H1 (cell line): ENCODE data around the gene CYP4V2. TPM values are rescaled to one million over a fixed set of nuclear protein-coding genes. Genes with fewer than 3 reads are reported as not detected.

ENCODE experiments used
- CTCF ChIA-PET: fragments of 300-600 bp; sonication (Branson Sonifier 250); formaldehyde crosslinking; loops from one replicate; lab custom pipeline; 2021; ENCODE audit not compliant: partially characterized antibody; lab: Charles Lee
- POLR2A ChIA-PET: fragments of 300-600 bp; sonication (Branson Sonifier 250); formaldehyde crosslinking; loops from one replicate; lab custom pipeline; 2021; ENCODE audit warnings: inconsistent platforms; ENCODE audit not compliant: partially characterized antibody; lab: Charles Lee
- DNase-seq, 2 experiments: peaks; one replicate each; pipeline versions ENCODE4 v3.0.0 to v3.0.0-alpha.2; 2010 to 2022; ENCODE audit warnings: low spot score in 2 of 2, low read depth in 1 of 2, mixed read lengths in 1 of 2
- FAIRE-seq: peaks from 2 replicates; lab custom pipeline; 2011; peaks lifted over from hg19 to GRCh38; lab: Jason Lieb, UNC
- H2AFZ ChIP-seq: 2 replicates; pipeline ENCODE4 v1.8.1; 2012; ENCODE audit warnings: low read length, inconsistent platforms
- H2AK5ac ChIP-seq: 2 replicates; pipeline ENCODE4 v1.6.1; 2013; ENCODE audit warnings: low read depth, low read length
- H2BK120ac ChIP-seq: replicated peaks from 2 replicates; pipeline ENCODE3; 2013; ENCODE audit warnings: low read depth, low read length, inconsistent platforms
- H2BK12ac ChIP-seq: 2 replicates; pipeline ENCODE4 v1.6.1; 2013; ENCODE audit warnings: low read depth, low read length
- H2BK15ac ChIP-seq: 2 replicates; pipeline ENCODE4 v1.6.1; 2013; ENCODE audit warnings: low read length
- H2BK20ac ChIP-seq: 2 replicates; pipeline ENCODE4 v1.6.1; 2013; ENCODE audit warnings: low read length
- H2BK5ac ChIP-seq: 2 replicates; pipeline ENCODE4 v1.6.1; 2013; ENCODE audit warnings: low read depth, low read length
- H3K14ac ChIP-seq: 2 replicates; pipeline ENCODE4 v1.6.1; 2013; ENCODE audit warnings: inconsistent platforms; ENCODE audit not compliant: insufficient read length
- H3K18ac ChIP-seq: 2 replicates; pipeline ENCODE4 v1.6.1; 2013; ENCODE audit warnings: low read length; ENCODE audit errors: extremely low read depth
- H3K23ac ChIP-seq: 2 replicates; pipeline ENCODE4 v1.6.1; 2013; ENCODE audit warnings: inconsistent platforms; ENCODE audit not compliant: insufficient read length
- H3K23me2 ChIP-seq: 2 replicates; pipeline ENCODE4 v1.6.1; 2013; ENCODE audit warnings: low read depth, low read length
- H3K27ac ChIP-seq: 2 replicates; pipeline ENCODE4 v1.6.1; 2011; ENCODE audit warnings: low read depth, low read length, inconsistent platforms
- H3K27me3 ChIP-seq, 4 experiments: replicated peaks in 1 of 4; 1 replicate in 1 of 4; 2 replicates in 3 of 4; pipeline versions ENCODE4 v1.6.1 to v1.8.1; 2011 to 2013; ENCODE audit warnings: low read length in 3 of 4, mild to moderate bottlenecking in 3 of 4, inconsistent platforms in 2 of 4, mixed read lengths in 2 of 4, moderate library complexity in 1 of 4; ENCODE audit not compliant: control insufficient read depth in 3 of 4, insufficient read depth in 3 of 4; ENCODE audit errors: extremely low read depth in 1 of 4
- H3K36me3 ChIP-seq, 4 experiments: 2 replicates each; pipeline versions ENCODE4 v1.6.1 to v1.8.1; 2011 to 2013; ENCODE audit warnings: mild to moderate bottlenecking in 4 of 4, low read length in 3 of 4, moderate library complexity in 2 of 4, control low read depth in 1 of 4, inconsistent platforms in 1 of 4; ENCODE audit not compliant: insufficient read depth in 4 of 4, control insufficient read depth in 2 of 4
- H3K4ac ChIP-seq: replicated peaks from 2 replicates; pipeline ENCODE3; 2013; ENCODE audit warnings: low read length, low read depth, mixed read lengths, inconsistent platforms; ENCODE audit not compliant: insufficient read length
- H3K4me1 ChIP-seq, 4 experiments: replicated peaks in 1 of 4; 1 replicate in 1 of 4; 2 replicates in 3 of 4; pipeline versions ENCODE4 v1.6.1 to v1.8.1; 2011 to 2013; ENCODE audit warnings: low read length in 3 of 4, inconsistent platforms in 2 of 4, mixed read lengths in 1 of 4; ENCODE audit not compliant: insufficient read depth in 4 of 4, control insufficient read depth in 3 of 4
- H3K4me2 ChIP-seq, 2 experiments: 2 replicates each; pipeline versions ENCODE4 v1.6.1 to v1.8.1; 2011 to 2013; ENCODE audit warnings: low read depth in 2 of 2, low read length in 2 of 2, control low read depth in 1 of 2, inconsistent platforms in 1 of 2, mild to moderate bottlenecking in 1 of 2; ENCODE audit not compliant: insufficient read depth in 1 of 2
- H3K4me3 ChIP-seq, 4 experiments: fragments of 200-600, 300-600 bp in 1 of 4; sonication (generic), shearing (Covaris generic), sonication (Bioruptor Twin) in 1 of 4; 2 replicates each; pipeline versions ENCODE4 v1.5.1 to v1.8.1; 2011 to 2016; ENCODE audit warnings: low read length in 4 of 4, low read depth in 3 of 4, control low read depth in 2 of 4, inconsistent platforms in 2 of 4, mild to moderate bottlenecking in 2 of 4, mixed read lengths in 1 of 4, moderate library complexity in 1 of 4; ENCODE audit not compliant: insufficient read depth in 2 of 4; ENCODE audit errors: extremely low read depth in 1 of 4
- H3K56ac ChIP-seq: replicated peaks from 2 replicates; pipeline ENCODE3; 2013; ENCODE audit warnings: low read depth, mild to moderate bottlenecking, mixed read lengths, low read length, inconsistent platforms; ENCODE audit not compliant: insufficient read length
- H3K79me1 ChIP-seq: 2 replicates; pipeline ENCODE4 v1.6.1; 2013; ENCODE audit warnings: low read depth, low read length, control low read depth
- H3K79me2 ChIP-seq, 2 experiments: 2 replicates each; pipeline versions ENCODE4 v1.6.1 to v1.8.1; 2012 to 2013; ENCODE audit warnings: low read length in 2 of 2, mild to moderate bottlenecking in 2 of 2, inconsistent platforms in 1 of 2; ENCODE audit not compliant: insufficient read depth in 2 of 2, control insufficient read depth in 1 of 2
- H3K9ac ChIP-seq, 4 experiments: replicated peaks in 1 of 4; 1 replicate in 1 of 4; 2 replicates in 3 of 4; pipeline versions ENCODE4 v1.6.1 to v1.8.1; 2011 to 2013; ENCODE audit warnings: low read depth in 3 of 4, low read length in 3 of 4, control low read depth in 2 of 4, mild to moderate bottlenecking in 2 of 4, moderate library complexity in 2 of 4, inconsistent platforms in 1 of 4; ENCODE audit errors: extremely low read depth in 1 of 4
- H3K9me3 ChIP-seq, 2 experiments: 2 replicates each; pipeline versions ENCODE4 v1.6.1 to v1.8.1; 2012 to 2013; ENCODE audit warnings: mild to moderate bottlenecking in 2 of 2, moderate library complexity in 2 of 2, control low read depth in 1 of 2, inconsistent platforms in 1 of 2, low read depth in 1 of 2, low read length in 1 of 2, mixed read lengths in 1 of 2; ENCODE audit not compliant: insufficient read depth in 2 of 2
- H4K20me1 ChIP-seq, 2 experiments: replicated peaks in 1 of 2; 2 replicates each; pipeline versions ENCODE3 to v1.8.1; 2011 to 2013; ENCODE audit warnings: inconsistent platforms in 2 of 2, low read length in 2 of 2, mild to moderate bottlenecking in 1 of 2; ENCODE audit not compliant: insufficient read depth in 2 of 2, control insufficient read depth in 1 of 2
- H4K5ac ChIP-seq: 2 replicates; pipeline ENCODE4 v1.6.1; 2013; ENCODE audit warnings: low read length, low read depth, mixed read lengths, inconsistent platforms; ENCODE audit not compliant: insufficient read length
- H4K8ac ChIP-seq: 2 replicates; pipeline ENCODE4 v1.8.0; 2013; ENCODE audit warnings: mild to moderate bottlenecking, moderate library complexity, low read length, inconsistent platforms; ENCODE audit not compliant: insufficient read depth; ENCODE audit errors: extremely low read depth
- H4K91ac ChIP-seq: replicated peaks from 2 replicates; pipeline ENCODE3; 2013; ENCODE audit warnings: low read length, mixed read lengths, inconsistent platforms; ENCODE audit not compliant: insufficient read length
- HDAC2 ChIP-seq, 2 experiments: fragments of 300-600 bp in 1 of 2; sonication (generic) in 1 of 2; IDR thresholded peaks; 2 replicates each; pipeline ENCODE4 v1.6.1; 2011 to 2012; ENCODE audit warnings: low read depth in 2 of 2, low read length in 2 of 2, mild to moderate bottlenecking in 2 of 2, moderate library complexity in 2 of 2, borderline replicate concordance in 1 of 2, inconsistent platforms in 1 of 2
- NRF1 ChIP-seq: IDR thresholded peaks from 2 replicates; pipeline ENCODE4 v1.6.1; 2011; ENCODE audit warnings: mild to moderate bottlenecking, low read depth, low read length, improper control_type of control experiment
- POLR2A ChIP-seq, 2 experiments: IDR thresholded peaks; 1 replicate in 1 of 2; 2 replicates in 1 of 2; pipeline ENCODE4 v1.6.1; 2011; ENCODE audit warnings: low read depth in 2 of 2, low read length in 2 of 2, mild to moderate bottlenecking in 2 of 2; ENCODE audit errors: control extremely low read depth in 1 of 2
- RAD21 ChIP-seq, 2 experiments: IDR thresholded peaks in 1 of 2; conservative IDR thresholded peaks in 1 of 2; 2 replicates each; pipeline ENCODE4 v1.6.1; 2011; ENCODE audit warnings: low read depth in 2 of 2, low read length in 2 of 2, improper control_type of control experiment in 1 of 2, inconsistent platforms in 1 of 2, mild to moderate bottlenecking in 1 of 2, moderate library complexity in 1 of 2
- SP1 ChIP-seq: IDR thresholded peaks from 2 replicates; pipeline ENCODE4 v1.6.1; 2011; ENCODE audit warnings: low read depth, low read length
- SP2 ChIP-seq: IDR thresholded peaks from 2 replicates; pipeline ENCODE4 v1.6.1; 2012; ENCODE audit warnings: mild to moderate bottlenecking, low read length, inconsistent platforms
- TCF12 ChIP-seq: IDR thresholded peaks from 2 replicates; pipeline ENCODE4 v1.6.1; 2011; ENCODE audit warnings: low read depth, mild to moderate bottlenecking, low read length
- ZNF274 ChIP-seq: IDR thresholded peaks from 2 replicates; pipeline ENCODE4 v1.7.0; 2012; ENCODE audit warnings: low read length, borderline replicate concordance; ENCODE audit errors: extremely low read depth
- WGBS, 2 experiments: shearing (Covaris generic) in 1 of 2; methylation state at CpG; one replicate each; pipeline versions ENCODE4 v1.1.6 to v1.1.7; 2013 to 2015; ENCODE audit warnings: low lambda C conversion rate in 2 of 2, mixed read lengths in 2 of 2, inconsistent platforms in 1 of 2, low coverage in 1 of 2, missing lambda C conversion rate in 1 of 2; ENCODE audit not compliant: insufficient replicate concordance in 2 of 2, insufficient coverage in 1 of 2, insufficient read length in 1 of 2; ENCODE audit errors: extremely low coverage in 1 of 2, missing lambda C conversion rate in 1 of 2; 5-methylcytosine and 5-hydroxymethylcytosine counted together
- polyA plus RNA-seq, 7 experiments: library from polyadenylated mRNA; depleted of rRNA in 3 of 7; stranded (reverse) in 5 of 7; unstranded in 2 of 7; fragments of >200 nt in 5 of 7; fragments of 200-250 nt in 2 of 7; gene quantifications; 1 replicate in 5 of 7; 2 replicates in 1 of 7; 4 replicates in 1 of 7; pipeline versions ENCODE4 v1.2.1 to v1.2.3, GENCODE V29; 2011 to 2013; ENCODE audit warnings: missing spikeins in 2 of 7, mixed read lengths in 2 of 7
- total RNA-seq: library from RNA; stranded (reverse); fragmentation: NEBNext Ultra II Directional; extraction: Animal tissue kit (Norgen Biotek cat#: 25700); gene quantifications from 2 replicates; pipeline ENCODE4 v1.2.1, GENCODE V29; 2021
- TF ChIP-seq, protein P1 (sequence below), 3 experiments: IDR thresholded peaks; 1 replicate in 2 of 3; 2 replicates in 1 of 3; pipeline versions ENCODE4 v1.5.1 to v1.6.1; 2011; ENCODE audit warnings: low read length in 3 of 3, mild to moderate bottlenecking in 3 of 3, inconsistent platforms in 2 of 3, low read depth in 1 of 3, moderate library complexity in 1 of 3; ENCODE audit not compliant: insufficient read depth in 1 of 3; ENCODE audit errors: control extremely low read depth in 1 of 3

CYP4V2 gene
- total and polyA plus RNA-seq, 2 of the 8 experiments (the other 6 are each of a cell fraction or from before 2014, with no cell fraction given), result 0.65 to 1.0 TPM

DNA sequence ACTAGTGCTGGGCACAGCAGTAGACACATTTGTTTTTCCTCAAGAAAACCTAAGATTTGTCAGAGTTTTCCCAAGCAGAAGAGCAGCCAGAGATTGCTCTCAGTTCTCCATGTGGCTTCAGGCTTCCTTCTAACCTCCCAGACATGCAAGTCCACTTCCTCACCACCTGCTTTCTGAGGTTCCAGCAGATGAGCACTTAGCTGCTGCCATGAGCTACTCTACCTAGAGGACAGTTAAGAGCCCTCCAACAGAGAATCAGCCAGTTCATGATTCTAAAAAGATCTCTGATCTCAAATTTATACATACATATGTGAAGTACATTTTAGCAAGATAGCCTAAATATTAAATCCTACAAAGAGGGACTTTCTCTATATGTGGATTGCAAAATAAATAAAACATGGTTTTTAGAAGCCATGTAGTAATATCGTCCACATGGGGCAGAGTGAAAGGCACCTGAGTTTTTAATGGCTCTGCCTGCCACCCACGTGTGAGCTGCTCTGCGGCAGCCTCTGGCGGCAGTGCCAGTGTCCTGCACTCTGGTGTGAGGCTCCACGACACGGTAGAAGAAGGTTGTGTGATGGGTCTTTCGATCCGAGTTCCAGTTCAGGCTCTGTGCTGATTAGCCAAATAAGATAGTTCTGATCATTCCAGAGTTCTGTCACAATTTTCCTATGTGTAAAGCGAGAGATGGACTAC is 10.3 kb downstream of the CYP4V2 start:
- Histone ChIP-seq H3K4ac (no peak overlapping the region), H3K79me1 (no peaks in the 10 kb centered on the region), H2AFZ (no peak overlapping the region), H4K5ac (no peak overlapping the region), H3K9me3 (peaks cover 0 to 2% of the 10 kb centered on the region in 2 experiments; a peak in 1 of 4 replicates), H2BK12ac (no peak overlapping the region), H3K14ac (no peak overlapping the region), H3K4me2 (no peak overlapping the region), H3K56ac (no peak overlapping the region), H2BK20ac (no peak overlapping the region), H3K23ac (no peak overlapping the region), H4K20me1 (no peaks in the 10 kb centered on the region), H3K18ac (no peak overlapping the region), H3K79me2 (peaks cover 0 to 3% of the 10 kb centered on the region in 2 experiments; a peak in 1 of 4 replicates), H3K9ac (no peak overlapping the region), H3K27me3 (no peaks in the 10 kb centered on the region), H4K91ac (no peak overlapping the region), H3K36me3 (no peaks in the 10 kb centered on the region), H3K27ac (no peak overlapping the region), H3K23me2 (no peaks in the 10 kb centered on the region), H4K8ac (no peak overlapping the region), H3K4me3 (no peak overlapping the region), H3K4me1 (peaks cover 0 to 2% (median 0%) of the 10 kb centered on the region in 4 experiments; a peak in 1 of 7 replicates), H2AK5ac (no peak overlapping the region), H2BK15ac (no peak overlapping the region), H2BK120ac (no peak overlapping the region), H2BK5ac (no peak overlapping the region)
- DNase-seq (peak in 1 of 2 experiments; percentile 64), FAIRE-seq (peak; percentile 81)
- ChIA-PET POLR2A (interaction anchor here (1.5 kb wide), 2 partner anchors 10 to 42 kb away, joined by 3 to 7 read pairs; partner anchors contain the start of gene CYP4V2), CTCF (interaction anchor here (0.7 to 1.7 kb wide), 14 partner anchors 9 to 283 kb away, joined by 3 to 13 read pairs (median 3); partner anchors contain the start of genes CYP4V2, F11 and TLR3)
- WGBS, 2 experiments, result 50% methylated on average over 9 of the region's 9 CpGs; no CpG with 5 or more reads in 1 of the 2 experiments
- TF ChIP-seq POLR2A (IDR thresholded peaks at IDR 0.05; ENCODE audit: control extremely low read depth in 1 of 2, low read depth in 2 of 2, low read length in 2 of 2) (no peak), TCF12 (no peak), ZNF274 (no peak), HDAC2 (IDR thresholded peaks at IDR 0.05; ENCODE audit: borderline replicate concordance in 1 of 2, low read depth in 2 of 2, low read length in 2 of 2) (no peak), SP2 (no peak), RAD21 (IDR thresholded peaks at IDR 0.05 in 1 of 2, conservative IDR thresholded peaks at IDR 0.05 in 1 of 2; ENCODE audit: low read depth in 2 of 2, low read length in 2 of 2) (peak; percentile 63 to 70), NRF1 (no peak), SP1 (no peak)
- TF ChIP-seq, protein P1, sequence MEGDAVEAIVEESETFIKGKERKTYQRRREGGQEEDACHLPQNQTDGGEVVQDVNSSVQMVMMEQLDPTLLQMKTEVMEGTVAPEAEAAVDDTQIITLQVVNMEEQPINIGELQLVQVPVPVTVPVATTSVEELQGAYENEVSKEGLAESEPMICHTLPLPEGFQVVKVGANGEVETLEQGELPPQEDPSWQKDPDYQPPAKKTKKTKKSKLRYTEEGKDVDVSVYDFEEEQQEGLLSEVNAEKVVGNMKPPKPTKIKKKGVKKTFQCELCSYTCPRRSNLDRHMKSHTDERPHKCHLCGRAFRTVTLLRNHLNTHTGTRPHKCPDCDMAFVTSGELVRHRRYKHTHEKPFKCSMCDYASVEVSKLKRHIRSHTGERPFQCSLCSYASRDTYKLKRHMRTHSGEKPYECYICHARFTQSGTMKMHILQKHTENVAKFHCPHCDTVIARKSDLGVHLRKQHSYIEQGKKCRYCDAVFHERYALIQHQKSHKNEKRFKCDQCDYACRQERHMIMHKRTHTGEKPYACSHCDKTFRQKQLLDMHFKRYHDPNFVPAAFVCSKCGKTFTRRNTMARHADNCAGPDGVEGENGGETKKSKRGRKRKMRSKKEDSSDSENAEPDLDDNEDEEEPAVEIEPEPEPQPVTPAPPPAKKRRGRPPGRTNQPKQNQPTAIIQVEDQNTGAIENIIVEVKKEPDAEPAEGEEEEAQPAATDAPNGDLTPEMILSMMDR (IDR thresholded peaks at IDR 0.05; ENCODE audit: control extremely low read depth in 1 of 3, insufficient read depth in 1 of 3, low read depth in 1 of 3, low read length in 3 of 3), result peak; percentile 91 to 93 (median 92)
